Right atrium auricular region (tissue), 2 donors: ENCODE data around the gene LRRC71. TPM values are rescaled to one million over a fixed set of nuclear protein-coding genes. Genes with fewer than 3 reads are reported as not detected.

ENCODE experiments used
- DNase-seq: peaks from one replicate; pipeline ENCODE4 v3.0.0-alpha.2; 2019; ENCODE audit warnings: low spot score
- H3K27ac ChIP-seq, 2 donors: fragments of 200-600 bp; sonication (generic); 1 replicate in 1 of 2; 2 replicates in 1 of 2; pipeline ENCODE4 v1.5.1; 2016 to 2019
- H3K27me3 ChIP-seq, 2 donors: fragments of 200-600 bp; sonication (generic); one replicate each; pipeline versions ENCODE4 v1.5.1 to v1.6.0; 2017 to 2019
- H3K36me3 ChIP-seq: fragments of 200-600 bp; sonication (generic); one replicate; pipeline ENCODE4 v1.5.1; 2016
- H3K4me1 ChIP-seq, 2 donors: fragments of 200-600 bp; sonication (generic); one replicate each; pipeline versions ENCODE4 v1.5.1 to v1.6.0; 2017 to 2019
- H3K4me3 ChIP-seq, 2 donors: fragments of 200-600 bp; sonication (generic); 1 replicate in 1 of 2; 2 replicates in 1 of 2; pipeline ENCODE4 v1.5.1; 2017 to 2019; ENCODE audit warnings: mild to moderate bottlenecking in 1 of 2, moderate library complexity in 1 of 2
- H3K9me3 ChIP-seq, 2 donors: fragments of 200-600 bp; sonication (generic); one replicate each; pipeline ENCODE4 v1.5.1; 2019
- CTCF ChIP-seq, 2 donors: fragments of 200-600 bp; sonication (generic); IDR thresholded peaks; one replicate each; pipeline ENCODE4 v1.5.1; 2019; ENCODE audit warnings: antibody characterized with exemption in 2 of 2
- total RNA-seq, 2 donors: library from RNA; depleted of rRNA; stranded (reverse); fragments of >200 nt; gene quantifications; one replicate each; pipeline ENCODE4 v1.1.0, GENCODE V29; 2016

Gene LRRC71
- total RNA-seq, 2 donors from 2014 or later: not detected

GRCh38 chr1:156944848-156945247, 24.4 kb downstream of the LRRC71 start:
- Histone ChIP-seq H3K27ac (no peak overlapping the region), H3K27me3 (no peaks in the 10 kb centered on the region), H3K4me3 (no peak overlapping the region), H3K4me1 (no peaks in the 10 kb centered on the region), H3K36me3 (peaks cover 92% of the 10 kb centered on the region), H3K9me3 (no peaks in the 10 kb centered on the region)
- TF ChIP-seq CTCF (IDR thresholded peaks at IDR 0.05): no peak
- no peak for DNase-seq

GRCh38 chr1:156945881-156946661, 25.6 kb downstream of the LRRC71 start:
- Histone ChIP-seq H3K4me3 (no peak overlapping the region), H3K27me3 (no peaks in the 10 kb centered on the region), H3K36me3 (peaks cover 95% of the 10 kb centered on the region), H3K9me3 (no peaks in the 10 kb centered on the region), H3K4me1 (no peaks in the 10 kb centered on the region), H3K27ac (no peak overlapping the region)
- DNase-seq: no peak
- no peak for TF ChIP-seq CTCF (IDR thresholded peaks at IDR 0.05)

GRCh38 chr1:156947127-156947526, 26.7 kb downstream of the LRRC71 start:
- Histone ChIP-seq H3K4me1 (no peaks in the 10 kb centered on the region), H3K4me3 (no peak overlapping the region), H3K36me3 (peaks cover 95% of the 10 kb centered on the region), H3K27ac (no peak overlapping the region), H3K27me3 (no peaks in the 10 kb centered on the region), H3K9me3 (no peaks in the 10 kb centered on the region)
- TF ChIP-seq CTCF (IDR thresholded peaks at IDR 0.05): no peak
- DNase-seq: no peak

- Histone ChIP-seq H3K27me3 (no peaks in the 10 kb centered on the region), H3K27ac (no peak overlapping the region), H3K4me3 (no peak overlapping the region), H3K9me3 (no peaks in the 10 kb centered on the region), H3K36me3 (peaks cover 87% of the 10 kb centered on the region), H3K4me1 (no peaks in the 10 kb centered on the region)
- no peak for DNase-seq
- TF ChIP-seq CTCF (IDR thresholded peaks at IDR 0.05): no peak
These were observed 27.5 kb downstream of the LRRC71 start for GRCh38 chr1:156947818-156948525.

- no peak for DNase-seq
- no peaks in the 10 kb centered on the region for H3K9me3 ChIP-seq
- no peak overlapping the region for H3K4me3 ChIP-seq
- no peaks in the 10 kb centered on the region for H3K27me3 ChIP-seq
- H3K27ac ChIP-seq: no peak overlapping the region
- H3K4me1 ChIP-seq: no peaks in the 10 kb centered on the region
- no peak for TF ChIP-seq CTCF (IDR thresholded peaks at IDR 0.05)
- H3K36me3 ChIP-seq: peaks cover 82% of the 10 kb centered on the region
These were observed 28.3 kb downstream of the LRRC71 start for GRCh38 chr1:156948708-156949107.
